Mammary epithelial cell (primary cell): ENCODE results near the gene FRYL.

Experiments
- EZH2 ChIP-seq: IDR thresholded peaks from 2 replicates; pipeline ENCODE4 v1.6.1; 2012; ENCODE audit warnings: low read length, inconsistent platforms, borderline replicate concordance
- TF ChIP-seq, protein P1 (sequence below), 2 donors: IDR thresholded peaks in 1 of 2; conservative IDR thresholded peaks in 1 of 2; 2 replicates each; pipeline ENCODE4 v1.5.1; 2011 to 2012; ENCODE audit warnings: inconsistent platforms in 2 of 2, low read length in 2 of 2, mild to moderate bottlenecking in 2 of 2, control low read depth in 1 of 2, low read depth in 1 of 2; ENCODE audit not compliant: insufficient read depth in 1 of 2; ENCODE audit errors: extremely low read depth in 1 of 2

DNA sequence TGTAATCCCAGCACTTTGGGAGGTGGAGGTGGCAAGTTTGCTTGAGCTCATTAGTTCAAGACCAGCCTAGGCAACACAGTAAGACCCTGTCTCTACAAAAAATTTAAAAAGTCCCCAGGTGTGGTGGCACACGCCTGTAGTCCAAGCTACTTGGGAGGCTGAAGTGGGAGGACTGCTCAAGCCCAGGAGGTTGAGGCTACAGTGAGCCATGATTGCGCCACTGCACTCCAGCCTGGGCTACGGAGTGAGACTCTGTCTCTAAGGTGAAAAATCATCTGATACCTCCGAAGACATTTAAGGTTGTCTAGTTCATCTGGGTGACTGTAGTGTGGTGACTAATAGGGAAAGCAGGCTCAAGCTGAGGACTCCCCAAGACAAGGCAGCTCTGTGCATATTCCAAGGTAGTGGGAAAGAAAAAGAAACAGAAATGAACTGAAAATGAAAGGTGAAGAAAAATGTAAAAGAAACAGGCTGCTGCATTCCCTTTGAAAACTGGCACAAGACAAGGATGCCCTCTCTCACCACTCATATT lies 23.3 kb downstream of the FRYL start:
- TF ChIP-seq EZH2, result no peak
- TF ChIP-seq, protein P1, sequence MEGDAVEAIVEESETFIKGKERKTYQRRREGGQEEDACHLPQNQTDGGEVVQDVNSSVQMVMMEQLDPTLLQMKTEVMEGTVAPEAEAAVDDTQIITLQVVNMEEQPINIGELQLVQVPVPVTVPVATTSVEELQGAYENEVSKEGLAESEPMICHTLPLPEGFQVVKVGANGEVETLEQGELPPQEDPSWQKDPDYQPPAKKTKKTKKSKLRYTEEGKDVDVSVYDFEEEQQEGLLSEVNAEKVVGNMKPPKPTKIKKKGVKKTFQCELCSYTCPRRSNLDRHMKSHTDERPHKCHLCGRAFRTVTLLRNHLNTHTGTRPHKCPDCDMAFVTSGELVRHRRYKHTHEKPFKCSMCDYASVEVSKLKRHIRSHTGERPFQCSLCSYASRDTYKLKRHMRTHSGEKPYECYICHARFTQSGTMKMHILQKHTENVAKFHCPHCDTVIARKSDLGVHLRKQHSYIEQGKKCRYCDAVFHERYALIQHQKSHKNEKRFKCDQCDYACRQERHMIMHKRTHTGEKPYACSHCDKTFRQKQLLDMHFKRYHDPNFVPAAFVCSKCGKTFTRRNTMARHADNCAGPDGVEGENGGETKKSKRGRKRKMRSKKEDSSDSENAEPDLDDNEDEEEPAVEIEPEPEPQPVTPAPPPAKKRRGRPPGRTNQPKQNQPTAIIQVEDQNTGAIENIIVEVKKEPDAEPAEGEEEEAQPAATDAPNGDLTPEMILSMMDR (conservative IDR thresholded peaks at IDR 0.05 in 1 of 2, IDR thresholded peaks at IDR 0.05 in 1 of 2; ENCODE audit: extremely low read depth in 1 of 2, insufficient read depth in 1 of 2, low read depth in 1 of 2, low read length in 2 of 2), result no peak
